GOT3 (cell line): ENCODE data around the gene LFNG.
"Not testable (repeated sequence)": the region's sequence is repeated elsewhere in the genome, so short reads cannot be mapped to it uniquely, and the experiment has no call there.

Experiments used
- DNase-seq: peaks from one replicate; lab custom pipeline; 2025; ENCODE audit warnings: mixed read lengths; lab: John Stamatoyannopoulos, UW

The LFNG gene

DNA sequence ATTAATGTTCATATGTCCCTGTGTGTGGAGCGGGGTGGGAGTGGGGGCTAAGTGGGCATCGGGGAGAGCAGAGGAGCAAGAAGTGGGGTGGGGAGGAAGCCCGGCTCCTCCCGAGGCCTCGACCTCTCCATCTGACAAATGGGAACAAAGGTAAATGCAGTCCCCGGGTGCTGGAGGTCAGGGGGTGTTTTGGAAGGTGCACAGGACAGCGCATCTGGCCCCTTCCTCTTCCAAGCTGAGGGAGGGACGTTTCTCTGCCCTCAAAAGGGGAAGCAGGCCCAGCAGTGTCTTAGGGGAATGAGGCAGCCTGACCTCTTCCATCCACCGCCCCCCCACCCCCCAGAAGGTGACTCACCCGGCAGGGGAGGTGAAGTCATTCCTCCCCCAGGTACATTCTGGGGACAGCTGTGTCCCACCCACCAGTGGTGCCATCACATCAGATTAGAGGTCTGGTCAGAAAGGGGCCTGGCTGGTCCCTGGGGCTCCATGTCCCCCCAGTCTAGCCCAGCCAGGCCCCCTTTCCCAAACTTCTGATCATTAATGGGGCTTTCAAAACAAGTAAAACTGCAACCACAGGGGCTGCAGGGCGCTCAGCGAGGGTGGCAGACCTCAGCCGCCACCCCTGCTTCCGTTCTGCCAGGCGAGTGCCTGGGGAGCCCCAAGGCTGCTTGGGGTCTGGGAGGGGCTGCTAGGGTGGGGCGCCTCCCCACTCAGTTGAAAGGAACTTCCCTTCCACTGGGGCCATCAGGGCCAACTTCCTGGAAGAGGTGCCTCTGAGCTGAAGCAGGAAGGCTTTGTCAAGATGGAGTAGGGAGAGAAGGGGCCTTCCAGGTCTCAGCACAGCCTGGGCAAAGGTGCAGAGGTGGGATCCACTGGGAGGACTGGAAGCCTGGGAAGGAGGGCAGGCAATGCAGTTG, 10.8 kb downstream of the LFNG start:
- DNase-seq = no peak

DNA sequence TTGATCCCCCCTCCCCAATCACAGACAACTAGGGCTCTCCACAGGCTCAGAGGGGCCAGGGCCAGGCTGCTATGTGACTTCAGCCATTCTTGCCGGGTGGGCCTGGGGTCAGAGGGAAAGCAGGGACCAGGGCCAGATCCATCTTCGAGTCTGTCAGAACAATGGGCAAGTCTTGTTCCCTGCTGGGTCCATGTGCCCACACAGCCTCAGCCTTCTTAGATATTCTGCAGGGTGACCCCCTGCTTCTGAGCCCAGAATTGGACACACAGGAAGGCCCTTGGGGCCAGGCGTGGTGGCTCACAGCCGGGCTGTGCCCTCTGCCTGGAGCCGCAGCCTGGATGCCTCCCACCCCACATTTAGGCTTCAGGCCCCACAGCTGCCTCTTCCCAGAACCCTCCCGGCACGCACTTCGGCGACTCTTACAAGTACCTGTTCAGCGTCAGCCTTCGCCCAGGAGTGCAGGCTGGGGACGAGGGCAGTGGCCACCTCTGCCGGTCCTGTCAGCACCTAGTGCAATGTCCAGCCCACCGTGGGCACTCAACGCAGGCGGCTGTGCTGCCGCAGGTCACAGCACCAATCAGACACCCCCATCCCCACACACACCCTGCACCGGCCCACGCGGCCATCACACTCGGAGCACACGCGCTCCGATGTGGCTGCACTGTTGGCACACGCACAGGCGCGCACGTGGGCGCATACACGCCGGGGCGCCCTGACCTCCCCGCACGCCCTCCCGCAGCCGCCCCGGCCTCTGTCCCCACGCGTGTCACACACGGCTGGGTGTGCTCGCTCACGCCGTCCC, 11.6 kb downstream of the LFNG start:
- not testable (repeated sequence) for DNase-seq

DNA sequence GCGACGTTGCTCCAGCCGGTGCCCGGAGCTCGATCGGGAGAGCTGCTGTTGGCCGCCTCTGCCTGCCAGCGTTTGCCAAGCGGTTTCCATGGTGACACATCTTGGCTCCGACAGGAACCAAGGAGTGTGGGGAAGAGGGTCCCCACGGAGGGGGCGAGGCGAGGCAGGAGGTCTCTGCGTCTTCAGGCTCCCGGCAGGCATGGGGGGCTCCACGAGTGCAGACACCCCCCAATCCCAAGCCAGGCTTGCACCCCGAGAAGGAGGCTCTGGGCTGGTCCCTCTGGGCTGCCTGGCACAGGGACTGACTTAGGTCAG, 12.2 kb downstream of the LFNG start:
- DNase-seq = not testable (repeated sequence)

DNA sequence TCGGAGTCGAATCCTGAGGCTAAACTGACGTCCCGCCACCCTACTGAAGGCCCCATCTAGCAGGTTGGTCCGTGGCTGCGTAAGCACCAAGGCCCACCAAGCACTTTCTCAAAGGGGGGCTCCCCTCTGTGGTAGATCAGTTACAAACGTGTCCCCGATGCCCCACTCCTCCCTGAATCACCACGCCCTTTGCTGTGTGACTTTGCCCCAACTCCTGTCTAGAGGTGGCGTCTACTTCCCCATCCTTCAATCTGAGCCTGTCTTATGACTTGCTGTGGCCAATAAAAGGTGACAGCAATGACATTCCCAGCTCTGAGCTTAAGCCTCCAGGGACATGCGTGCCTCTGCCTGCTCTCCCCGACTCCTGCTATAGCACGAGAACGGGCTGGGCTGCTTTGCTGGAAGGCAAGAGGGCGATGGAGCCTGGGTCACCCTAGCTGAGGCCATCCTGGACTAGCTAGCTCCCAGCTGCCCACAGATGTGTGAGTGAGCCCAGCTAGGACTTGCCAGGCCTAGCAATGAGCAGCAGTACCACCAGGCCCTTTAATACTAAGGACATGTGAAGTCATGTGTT, 12.7 kb downstream of the LFNG start:
- DNase-seq = not testable (repeated sequence)

DNA sequence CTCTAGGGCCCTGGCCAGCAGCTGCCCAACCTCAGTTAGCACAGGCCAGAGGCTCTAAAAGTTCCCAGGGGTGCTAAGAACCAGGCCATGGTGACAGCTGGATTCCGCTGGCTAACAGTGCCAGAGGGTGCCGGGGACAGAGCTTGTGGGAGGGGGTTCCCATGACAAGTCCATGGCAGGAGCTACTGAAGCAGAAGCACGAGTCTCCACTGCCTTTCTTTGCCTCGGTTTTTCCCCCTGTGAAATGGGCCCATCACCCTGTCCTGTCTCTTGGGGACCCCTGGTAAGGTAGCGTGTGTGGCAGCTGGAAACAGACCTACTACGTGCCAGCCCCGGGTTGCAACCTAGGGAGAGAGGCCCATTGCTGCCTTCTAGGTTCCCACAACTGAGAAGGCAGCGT, 13.2 kb downstream of the LFNG start:
- DNase-seq = not testable (repeated sequence)

DNA sequence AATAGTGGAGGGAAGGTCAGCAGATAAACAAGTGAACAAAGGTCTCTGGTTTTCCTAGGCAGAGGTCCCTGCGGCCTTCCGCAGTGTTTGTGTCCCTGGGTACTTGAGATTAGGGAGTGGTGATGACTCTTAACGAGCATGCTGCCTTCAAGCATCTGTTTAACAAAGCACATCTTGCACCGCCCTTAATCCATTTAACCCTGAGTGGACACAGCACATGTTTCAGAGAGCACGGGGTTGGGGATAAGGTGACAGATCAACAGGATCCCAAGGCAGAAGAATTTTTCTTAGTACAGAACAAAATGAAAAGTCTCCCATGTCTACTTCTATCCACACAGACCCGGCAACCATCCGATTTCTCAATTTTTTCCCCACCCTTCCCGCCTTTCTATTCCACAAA, 14.0 kb downstream of the LFNG start:
- DNase-seq = not testable (repeated sequence)

DNA sequence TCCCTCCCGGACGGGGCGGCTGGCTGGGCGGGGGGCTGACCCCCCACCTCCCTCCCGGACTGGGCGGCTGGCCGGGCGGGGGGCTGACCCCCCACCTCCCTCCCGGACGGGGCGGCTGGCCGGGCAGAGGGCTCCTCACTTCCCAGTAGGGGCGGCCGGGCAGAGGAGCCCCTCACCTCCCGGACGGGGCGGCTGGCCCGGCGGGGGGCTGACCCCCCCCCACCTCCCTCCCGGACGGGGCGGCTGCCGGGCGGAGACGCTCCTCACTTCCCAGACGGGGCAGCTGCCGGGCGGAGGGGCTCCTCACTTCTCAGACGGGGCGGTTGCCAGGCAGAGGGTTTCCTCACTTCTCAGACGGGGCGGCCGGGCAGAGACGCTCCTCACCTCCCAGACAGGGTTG, 14.6 kb downstream of the LFNG start:
- DNase-seq = not testable (repeated sequence)

DNA sequence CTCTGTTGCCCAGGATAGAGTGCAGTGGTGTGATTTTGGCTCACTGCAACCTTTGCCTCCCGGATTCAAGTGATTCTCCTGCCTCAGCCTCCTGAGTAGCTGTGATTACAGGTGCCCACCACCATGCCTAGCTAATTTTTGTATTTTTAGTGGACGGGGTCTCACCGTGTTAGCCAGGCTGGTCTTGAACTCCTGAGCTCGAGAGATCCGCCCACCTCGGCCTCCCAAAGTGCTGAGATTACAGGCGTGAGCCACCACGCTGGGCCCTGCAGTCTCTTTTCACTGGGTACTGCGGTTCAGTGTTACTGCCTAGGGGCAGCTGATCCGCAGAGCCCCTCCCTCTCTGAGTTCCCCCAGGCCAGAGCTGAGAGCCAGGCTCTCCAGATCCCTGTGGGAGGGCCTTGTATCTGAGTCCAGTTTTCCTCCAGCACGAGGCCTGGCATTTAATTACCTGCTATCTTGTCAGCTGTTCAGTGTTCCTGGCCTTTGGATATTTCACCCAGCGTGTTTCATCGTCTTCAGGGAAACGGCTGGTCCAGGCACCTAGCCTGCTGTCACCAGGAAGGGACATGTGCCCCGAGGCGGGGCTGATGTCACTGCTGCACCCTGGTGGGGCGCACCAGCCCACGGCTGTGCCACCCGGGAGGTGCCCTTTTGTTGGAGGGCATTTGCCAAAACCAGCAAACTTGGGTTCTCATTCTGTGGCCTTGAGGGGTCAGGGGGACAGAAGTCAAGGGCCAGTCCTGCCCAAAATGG, 16.5 kb downstream of the LFNG start:
- not testable (repeated sequence) for DNase-seq

DNA sequence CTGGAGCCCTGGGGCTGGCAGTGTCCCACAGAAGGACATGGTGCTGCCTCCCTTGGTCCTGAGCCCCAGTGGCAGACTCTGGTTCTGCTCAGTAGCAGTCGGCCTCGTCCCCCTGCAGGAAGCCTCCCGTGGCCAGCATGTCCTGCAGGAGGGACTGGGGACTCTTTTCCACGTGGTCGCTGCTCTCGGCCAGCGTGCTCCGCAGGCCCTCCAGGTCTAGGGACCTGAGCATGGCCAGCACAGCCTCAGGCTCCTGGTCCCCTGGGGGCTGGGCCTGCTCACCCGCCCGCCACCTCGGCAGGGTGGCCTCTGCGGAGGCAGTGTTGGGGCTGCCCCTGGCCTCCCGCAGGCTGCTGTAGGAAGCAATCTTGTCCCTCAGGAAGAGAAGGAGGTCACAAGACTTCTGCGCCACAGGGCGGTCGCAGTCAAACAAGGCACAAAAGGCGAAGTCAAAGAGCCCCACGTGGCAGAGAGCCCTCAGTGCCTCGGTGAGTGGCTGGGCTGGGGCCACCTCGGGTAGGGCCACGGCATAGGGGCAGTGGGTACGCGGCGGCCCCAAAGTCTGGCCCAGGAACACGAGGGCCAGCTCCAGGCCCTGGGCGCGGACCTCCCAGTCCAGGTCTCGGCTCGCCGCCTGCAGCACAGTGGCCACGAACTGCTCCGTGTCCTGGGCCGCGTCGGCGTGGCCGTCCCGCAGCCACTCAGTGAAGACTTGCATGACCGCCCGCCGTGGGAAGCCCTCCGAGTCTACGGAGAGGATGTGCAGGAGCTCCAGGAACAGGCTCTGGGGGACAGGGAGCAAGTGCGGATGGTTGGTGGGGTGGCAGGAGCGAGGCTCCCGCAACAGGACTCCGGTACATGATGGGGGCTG, 18.6 kb downstream of the LFNG start:
- no peak for DNase-seq

DNA sequence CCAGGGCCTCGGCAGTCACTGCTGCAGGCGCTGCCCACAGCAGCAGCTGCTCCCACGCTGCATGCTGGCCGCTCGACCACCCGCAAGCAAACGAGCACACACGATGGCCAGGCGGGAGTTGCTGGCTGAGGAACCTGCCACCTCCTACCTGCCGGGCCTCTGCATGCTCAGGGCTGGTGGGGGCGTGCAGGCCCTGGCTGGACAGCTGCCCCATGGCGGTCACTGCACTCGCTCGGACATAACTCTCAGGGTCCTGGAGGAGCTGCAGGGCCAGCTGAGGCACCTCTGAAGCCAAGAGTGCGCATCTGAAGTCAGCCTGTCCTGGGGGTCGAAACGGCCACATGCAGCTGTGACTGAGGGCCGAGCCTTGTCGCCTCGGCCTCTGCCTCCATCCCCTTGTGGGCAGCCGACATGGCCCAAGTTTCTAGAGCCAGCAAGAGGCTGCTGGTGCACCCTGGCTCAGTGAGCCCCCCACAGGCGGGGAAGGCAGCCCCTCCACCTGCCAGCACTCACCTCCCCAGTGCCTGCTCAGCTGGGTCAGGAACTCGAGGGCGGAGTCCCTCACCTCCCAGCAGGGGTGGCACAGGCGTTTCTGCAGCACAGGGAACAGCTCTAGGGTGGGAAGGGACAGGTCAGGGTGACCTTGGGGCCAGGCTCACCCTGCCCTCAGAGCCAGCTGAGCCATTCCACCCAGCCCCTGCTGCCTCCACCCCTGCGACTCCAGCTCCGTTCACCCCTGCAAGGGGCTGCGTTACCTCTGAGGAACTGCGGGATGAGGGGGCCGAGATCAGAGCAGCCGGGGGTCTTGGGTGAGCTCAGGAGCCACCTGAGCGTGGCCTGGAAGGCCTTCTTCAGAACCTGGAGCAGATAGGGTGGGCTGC, 19.7 kb downstream of the LFNG start:
- DNase-seq = no peak

DNA sequence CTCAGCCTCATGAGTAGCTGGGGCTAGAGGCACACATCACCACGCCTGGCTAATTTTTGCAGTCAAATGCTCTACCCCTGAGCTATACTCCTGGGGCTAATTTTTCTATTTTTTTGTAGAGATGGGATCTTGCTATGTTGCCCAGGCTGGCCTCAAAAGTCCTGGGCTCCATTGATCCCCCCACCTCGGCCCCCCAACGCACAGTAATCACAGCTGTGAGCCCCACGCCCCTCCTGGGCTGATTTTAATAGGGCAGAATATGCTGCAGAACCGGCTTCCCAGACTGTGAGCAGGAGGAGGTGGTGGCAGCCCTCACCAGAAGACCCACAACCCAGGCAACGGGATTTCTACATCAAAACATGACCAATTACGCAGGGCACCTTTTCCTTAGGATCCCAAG, 20.6 kb downstream of the LFNG start:
- no peak for DNase-seq

DNA sequence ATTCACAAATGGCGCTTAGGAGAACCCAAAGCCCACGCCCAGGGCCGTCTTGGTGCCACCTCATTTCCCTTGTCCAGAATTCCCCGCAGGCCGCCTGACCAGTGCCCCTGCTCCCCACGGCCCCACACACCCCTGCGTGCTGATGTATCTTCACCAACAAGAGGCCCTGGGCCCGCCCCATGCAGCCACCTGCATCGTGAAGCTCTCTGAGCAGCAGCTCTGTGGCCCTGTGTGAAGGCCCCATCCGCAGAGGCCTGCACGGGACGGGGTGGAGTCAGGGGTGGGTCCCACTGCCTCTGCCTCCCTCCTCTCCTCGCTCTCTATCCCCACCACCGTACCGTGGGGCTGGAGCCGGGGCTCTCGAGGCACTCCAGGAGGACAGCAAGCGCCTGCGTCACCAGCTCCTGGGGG, 21.1 kb downstream of the LFNG start:
- DNase-seq = no peak

DNA sequence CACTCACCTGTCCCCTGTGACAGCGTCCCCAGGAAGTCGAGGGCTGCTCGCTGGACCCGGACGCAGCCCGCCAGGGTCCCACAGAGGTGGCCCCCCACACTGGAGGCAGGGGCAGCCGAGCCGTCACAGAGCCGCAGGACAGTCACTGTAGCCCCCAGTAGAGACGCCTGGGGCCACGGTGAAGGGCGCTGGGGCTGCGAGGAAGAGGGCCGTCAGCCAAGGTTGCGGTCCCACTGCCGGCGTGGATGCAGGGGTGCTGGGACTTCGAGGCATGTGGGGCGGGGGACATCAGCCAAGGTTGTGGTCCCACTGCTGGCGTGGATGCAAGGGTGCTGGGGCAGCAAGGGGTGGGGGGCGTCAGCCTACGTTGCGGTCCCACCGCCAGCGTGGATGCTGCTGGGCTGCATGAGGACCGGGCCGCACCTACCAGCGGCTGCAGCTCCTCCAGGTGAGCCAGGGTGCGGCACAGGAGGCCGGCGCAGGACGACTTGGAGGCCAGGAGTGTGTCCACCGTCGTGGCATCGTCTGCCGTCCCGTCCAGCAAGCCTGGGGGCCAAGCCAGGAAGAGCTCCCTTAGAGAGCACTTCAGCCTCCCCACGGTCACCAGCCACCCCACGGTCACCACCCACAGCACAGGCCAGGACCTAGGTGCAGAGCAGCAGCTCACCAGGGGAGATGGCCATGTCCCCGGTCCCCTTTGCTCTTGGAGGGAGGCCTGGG, 21.9 kb downstream of the LFNG start:
- DNase-seq = no peak

DNA sequence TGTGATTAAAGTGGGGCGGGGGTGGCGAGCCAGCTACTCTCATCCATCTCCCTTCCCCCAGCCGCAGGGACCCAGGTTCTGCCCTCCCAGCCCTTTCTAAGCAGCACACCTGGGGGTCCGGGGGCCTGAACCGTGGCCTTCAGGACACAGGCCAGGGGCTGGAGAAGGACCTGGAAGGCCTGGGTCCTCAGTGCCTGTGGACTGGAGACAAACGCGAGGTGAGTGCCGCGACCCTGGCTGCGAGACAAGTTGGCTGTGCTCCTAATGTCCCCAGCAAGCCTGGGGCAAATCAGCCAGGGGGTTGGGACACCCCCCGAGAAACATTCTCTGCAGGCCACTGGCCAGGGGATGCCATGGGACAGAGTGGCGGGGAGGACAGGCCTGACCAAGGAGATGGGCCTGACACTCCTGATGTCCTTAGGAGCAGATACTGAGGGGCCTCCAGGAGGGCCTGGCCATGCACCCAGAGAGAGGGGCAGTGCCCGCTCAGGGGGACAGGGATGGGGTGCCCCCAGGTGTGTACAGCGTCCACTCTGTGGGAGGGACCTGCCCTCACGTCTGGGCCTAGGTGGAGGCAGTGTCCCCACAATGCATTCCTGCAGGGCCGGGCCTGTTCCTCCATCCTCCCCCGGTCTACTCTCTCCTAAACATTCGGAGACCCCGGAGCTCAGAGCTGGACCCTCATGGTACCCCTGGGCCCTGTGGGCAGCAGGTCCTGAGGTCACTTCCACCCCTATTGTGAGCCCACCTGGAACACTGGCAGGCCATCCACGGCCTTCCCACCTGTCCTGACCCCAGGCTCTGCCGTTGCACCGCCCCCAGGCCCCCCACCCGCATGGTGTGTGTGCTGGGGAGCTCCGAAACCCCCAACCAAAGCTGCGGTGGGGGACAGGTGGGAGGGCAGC, 22.7 kb downstream of the LFNG start:
- no peak for DNase-seq

DNA sequence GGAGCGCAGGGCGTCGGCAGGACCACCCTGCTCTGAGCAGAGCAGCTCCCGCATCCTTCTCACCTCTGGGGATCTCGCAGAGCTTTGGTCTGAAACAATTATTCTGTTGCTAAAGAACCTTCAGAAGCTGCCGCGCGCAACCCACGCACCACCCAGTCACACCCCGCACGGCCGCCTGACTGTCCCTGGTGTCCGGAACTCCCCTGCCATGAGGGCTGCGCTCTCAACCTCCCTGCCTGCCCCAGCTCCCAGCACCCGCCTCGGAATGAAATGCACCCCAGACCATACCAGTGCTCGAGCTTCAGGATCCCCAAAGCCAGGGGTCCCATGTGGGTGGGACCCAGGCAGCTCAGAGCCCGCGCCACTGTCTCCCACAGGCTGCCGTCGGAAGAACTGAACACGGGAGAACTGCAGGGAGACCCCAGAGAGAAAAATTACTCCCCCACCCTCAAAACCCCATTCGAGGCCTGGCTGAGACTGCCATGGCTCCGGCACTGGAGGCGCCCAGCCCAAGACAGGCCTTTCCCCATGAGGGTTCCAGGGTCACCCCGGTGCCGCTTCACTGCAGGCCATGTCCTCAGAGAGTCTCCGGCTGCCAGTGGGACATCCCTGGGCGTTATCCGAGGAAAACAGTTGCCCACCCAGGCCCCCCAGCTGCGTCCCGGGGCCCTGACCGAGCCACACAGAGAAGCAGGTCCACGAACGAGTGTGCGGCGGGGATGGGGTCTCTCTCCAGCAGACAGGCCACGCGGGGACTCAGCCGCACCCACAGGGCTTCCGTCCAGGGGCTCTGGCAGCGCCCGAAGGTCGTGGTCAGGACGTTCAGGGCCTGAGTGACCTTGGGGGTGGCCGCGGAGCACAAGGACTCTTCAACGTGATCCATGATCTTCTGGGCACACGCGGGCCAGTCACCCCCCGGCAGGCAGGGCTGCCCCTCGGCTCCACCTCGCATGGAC, 23.6 kb downstream of the LFNG start:
- no peak for DNase-seq

DNA sequence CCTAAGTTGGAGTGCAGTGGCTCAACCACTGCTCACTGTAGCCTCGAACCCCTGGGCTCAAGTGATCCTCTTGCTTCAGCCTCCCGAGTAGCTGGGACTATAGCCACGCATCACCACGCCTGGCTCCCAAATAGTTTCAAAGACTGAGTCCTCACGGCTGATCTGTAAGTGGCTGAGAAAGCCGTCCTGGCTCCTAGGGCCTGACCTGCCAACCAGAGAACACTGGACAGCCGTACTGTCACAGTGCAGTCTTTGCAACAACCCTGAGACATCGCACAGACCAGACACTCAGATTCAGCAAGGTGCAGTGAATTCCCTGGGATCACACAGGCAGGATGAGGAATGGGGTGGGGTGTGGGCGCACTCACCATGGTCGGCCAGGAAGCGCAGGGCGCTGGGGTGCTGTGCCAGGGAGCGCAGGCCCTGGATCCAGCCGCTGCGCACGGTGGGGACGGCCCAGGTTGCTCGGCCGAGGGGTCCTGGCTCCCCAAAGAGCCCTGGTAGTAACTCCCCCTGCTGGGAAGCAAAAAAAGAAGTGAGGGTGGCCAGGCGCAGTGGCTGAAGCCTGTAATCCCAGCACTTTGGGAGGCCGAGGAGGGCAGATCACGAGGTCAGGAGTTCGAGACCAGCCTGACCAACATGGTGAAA, 25.1 kb downstream of the LFNG start:
- DNase-seq = no peak
